Tibial artery (tissue), 4 donors: ENCODE results near the gene KDM4B.

Experiments used
- DNase-seq, 2 donors: peaks; one replicate each; pipeline ENCODE4 v3.0.0-alpha.2; 2019
- H3K27ac ChIP-seq, 2 donors: fragments of 200-600 bp; sonication (generic) in 1 of 2; 1 replicate in 1 of 2; 2 replicates in 1 of 2; pipeline ENCODE4 v1.5.1; 2018 to 2019; ENCODE audit warnings: mild to moderate bottlenecking in 1 of 2
- H3K27me3 ChIP-seq, 2 donors: fragments of 200-600 bp; sonication (generic) in 1 of 2; one replicate each; pipeline versions ENCODE4 v1.5.1 to v1.6.0; 2016 to 2019
- H3K36me3 ChIP-seq, 3 donors: fragments of 200-600 bp; sonication (generic) in 2 of 3; one replicate each; pipeline ENCODE4 v1.5.1; 2016 to 2019; ENCODE audit warnings: mild to moderate bottlenecking in 2 of 3
- H3K4me1 ChIP-seq, 4 donors: fragments of 200-600 bp; sonication (generic) in 2 of 4; 1 replicate in 3 of 4; 2 replicates in 1 of 4; pipeline ENCODE4 v1.5.1; 2016 to 2019
- H3K4me3 ChIP-seq, 2 donors: fragments of 200-600 bp; sonication (generic) in 1 of 2; 1 replicate in 1 of 2; 2 replicates in 1 of 2; pipeline ENCODE4 v1.5.1; 2018 to 2019; ENCODE audit warnings: mild to moderate bottlenecking in 2 of 2
- H3K9me3 ChIP-seq, 3 donors: fragments of 200-600 bp; sonication (generic) in 1 of 3; one replicate each; pipeline ENCODE4 v1.5.1; 2016 to 2019
- intact Hi-C: fragments of 100-400 bp; cut with DNase I; formaldehyde crosslinking; loops from one replicate; pipeline ENCODE4 v1.15.0; 2023; ENCODE audit warnings: low total_unique reads
- TF ChIP-seq, protein P1 (sequence below), 2 experiments: fragments of 200-600 bp in 1 of 2; fragments of 450-650 bp in 1 of 2; IDR thresholded peaks; one replicate each; pipeline ENCODE4 v1.5.1; 2017 to 2019; ENCODE audit warnings: antibody characterized with exemption in 2 of 2, mild to moderate bottlenecking in 1 of 2, moderate library complexity in 1 of 2

Gene KDM4B

DNA sequence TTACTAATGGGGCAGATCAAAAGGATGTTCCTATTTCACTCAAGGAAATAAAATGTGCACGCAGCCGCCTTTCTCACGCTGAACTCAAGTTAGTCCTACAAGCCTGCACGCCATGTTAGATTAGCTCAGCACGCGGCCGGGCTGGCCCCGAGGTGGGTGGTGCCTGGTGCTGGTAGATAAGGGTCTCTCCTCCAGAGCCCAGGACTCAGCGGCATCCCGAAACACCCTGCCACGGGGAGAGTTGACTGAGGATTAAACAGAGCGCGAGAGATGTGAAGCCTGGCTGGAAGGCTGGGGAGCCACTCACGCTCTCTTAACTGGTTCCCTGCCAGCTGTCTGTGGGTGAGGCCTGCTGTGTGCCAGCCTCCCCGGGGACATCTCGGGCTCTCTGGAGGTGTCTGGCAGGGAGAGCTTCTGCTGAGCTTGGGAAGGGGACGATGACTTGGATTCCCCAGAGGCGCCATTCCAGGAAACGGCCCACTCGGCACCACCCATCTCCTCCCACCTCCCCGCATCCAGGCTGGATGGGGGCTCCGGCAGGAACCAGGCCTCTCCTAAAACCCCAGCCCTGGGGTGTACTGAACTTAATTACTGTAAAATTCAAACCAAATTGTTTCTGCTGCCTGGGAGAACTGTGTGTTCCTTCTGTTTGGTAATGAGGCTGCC, 122.2 kb downstream of the KDM4B start:
- Histone ChIP-seq H3K27me3 (no peaks in the 10 kb centered on the region), H3K27ac (peak overlapping the region; percentile 64 to 74), H3K36me3 (peaks cover 7 to 41% (median 26%) of the 10 kb centered on the region in 3 donors), H3K9me3 (no peaks in the 10 kb centered on the region), H3K4me3 (peak overlapping the region in 1 of 2 donors; percentile 5), H3K4me1 (peaks cover 0 to 21% (median 19%) of the 10 kb centered on the region in 4 donors)
- intact Hi-C loops, result no loop called here
- TF ChIP-seq, protein P1, sequence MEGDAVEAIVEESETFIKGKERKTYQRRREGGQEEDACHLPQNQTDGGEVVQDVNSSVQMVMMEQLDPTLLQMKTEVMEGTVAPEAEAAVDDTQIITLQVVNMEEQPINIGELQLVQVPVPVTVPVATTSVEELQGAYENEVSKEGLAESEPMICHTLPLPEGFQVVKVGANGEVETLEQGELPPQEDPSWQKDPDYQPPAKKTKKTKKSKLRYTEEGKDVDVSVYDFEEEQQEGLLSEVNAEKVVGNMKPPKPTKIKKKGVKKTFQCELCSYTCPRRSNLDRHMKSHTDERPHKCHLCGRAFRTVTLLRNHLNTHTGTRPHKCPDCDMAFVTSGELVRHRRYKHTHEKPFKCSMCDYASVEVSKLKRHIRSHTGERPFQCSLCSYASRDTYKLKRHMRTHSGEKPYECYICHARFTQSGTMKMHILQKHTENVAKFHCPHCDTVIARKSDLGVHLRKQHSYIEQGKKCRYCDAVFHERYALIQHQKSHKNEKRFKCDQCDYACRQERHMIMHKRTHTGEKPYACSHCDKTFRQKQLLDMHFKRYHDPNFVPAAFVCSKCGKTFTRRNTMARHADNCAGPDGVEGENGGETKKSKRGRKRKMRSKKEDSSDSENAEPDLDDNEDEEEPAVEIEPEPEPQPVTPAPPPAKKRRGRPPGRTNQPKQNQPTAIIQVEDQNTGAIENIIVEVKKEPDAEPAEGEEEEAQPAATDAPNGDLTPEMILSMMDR (IDR thresholded peaks at IDR 0.05), result no peak
- DNase-seq, result peak; percentile 39 to 81

DNA sequence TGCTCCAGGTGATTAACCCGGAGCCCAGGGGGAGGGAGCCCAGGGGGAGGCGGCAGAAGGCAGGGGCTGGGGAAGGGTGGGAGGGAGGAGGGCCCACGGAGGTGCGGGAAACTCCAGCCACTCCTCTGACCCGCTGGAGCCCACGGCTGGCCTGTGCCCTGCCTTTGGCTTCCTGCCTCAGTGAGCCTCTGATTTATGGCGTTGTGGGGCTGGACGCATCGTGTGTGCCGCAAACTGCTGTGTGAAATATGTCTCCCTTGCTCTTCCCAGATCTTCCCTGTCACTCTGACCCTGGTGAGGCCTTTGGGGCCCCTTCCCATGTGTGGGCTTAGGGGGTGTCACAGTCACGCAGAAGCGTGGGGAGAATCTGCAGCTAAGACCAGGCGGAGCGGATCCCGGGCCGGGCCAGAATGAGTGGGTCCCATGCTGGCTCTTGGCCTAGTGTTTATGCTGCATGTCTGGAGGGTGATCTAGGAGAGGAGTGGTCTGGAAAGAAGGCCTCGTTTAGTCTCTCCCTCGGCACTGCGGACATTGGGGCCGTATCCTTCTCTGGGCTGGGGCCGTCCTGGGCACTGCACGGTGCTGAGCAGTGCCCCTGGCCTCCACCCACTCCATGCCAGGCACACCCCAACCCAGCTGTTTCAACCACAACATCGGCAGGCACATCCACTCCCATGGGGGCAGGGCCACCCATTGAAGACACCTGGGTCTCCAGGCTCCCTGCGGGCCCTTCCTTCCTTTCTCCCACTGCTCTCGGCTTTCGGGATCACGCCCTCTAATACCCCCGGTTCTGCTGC, 123.0 kb downstream of the KDM4B start:
- H3K9me3 ChIP-seq, result no peaks in the 10 kb centered on the region
- DNase-seq, result peak; percentile 39 to 79
- no peaks in the 10 kb centered on the region for H3K27me3 ChIP-seq
- H3K36me3 ChIP-seq, result peaks cover 6 to 41% (median 25%) of the 10 kb centered on the region in 3 donors
- intact Hi-C loops, result no loop called here
- peak overlapping the region in 1 of 2 donors; percentile 5 for H3K4me3 ChIP-seq
- H3K27ac ChIP-seq, result peak overlapping the region; percentile 64 to 74
- peaks cover 0 to 21% (median 19%) of the 10 kb centered on the region in 4 donors for H3K4me1 ChIP-seq
- TF ChIP-seq, protein P1 (IDR thresholded peaks at IDR 0.05), result no peak

DNA sequence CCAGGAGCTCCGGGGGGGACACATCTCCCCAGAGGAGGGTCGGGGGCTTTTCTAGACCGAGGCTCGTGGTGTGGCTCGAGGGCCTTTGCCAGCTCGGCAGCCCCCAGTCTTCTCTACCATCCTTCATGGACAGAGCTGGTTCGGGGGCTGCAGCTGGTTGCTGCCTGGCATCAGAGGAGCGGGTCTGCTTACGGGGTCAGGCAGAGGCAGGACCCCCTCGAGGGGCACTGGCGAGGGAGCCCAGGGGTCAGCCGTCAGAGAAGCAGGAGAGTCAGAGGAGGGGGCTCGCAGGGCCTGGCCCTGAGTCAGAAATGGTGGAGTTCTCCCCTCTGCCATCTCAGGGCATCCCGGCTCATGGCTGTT, 123.5 kb downstream of the KDM4B start:
- no peaks in the 10 kb centered on the region for H3K9me3 ChIP-seq
- intact Hi-C loops, result no loop called here
- H3K4me1 ChIP-seq, result peaks cover 0 to 21% (median 19%) of the 10 kb centered on the region in 4 donors
- peaks cover 10 to 41% (median 27%) of the 10 kb centered on the region in 3 donors for H3K36me3 ChIP-seq
- H3K4me3 ChIP-seq, result no peak overlapping the region
- peak overlapping the region; percentile 64 to 74 for H3K27ac ChIP-seq
- DNase-seq, result no peak
- TF ChIP-seq, protein P1 (IDR thresholded peaks at IDR 0.05), result no peak
- H3K27me3 ChIP-seq, result no peaks in the 10 kb centered on the region

DNA sequence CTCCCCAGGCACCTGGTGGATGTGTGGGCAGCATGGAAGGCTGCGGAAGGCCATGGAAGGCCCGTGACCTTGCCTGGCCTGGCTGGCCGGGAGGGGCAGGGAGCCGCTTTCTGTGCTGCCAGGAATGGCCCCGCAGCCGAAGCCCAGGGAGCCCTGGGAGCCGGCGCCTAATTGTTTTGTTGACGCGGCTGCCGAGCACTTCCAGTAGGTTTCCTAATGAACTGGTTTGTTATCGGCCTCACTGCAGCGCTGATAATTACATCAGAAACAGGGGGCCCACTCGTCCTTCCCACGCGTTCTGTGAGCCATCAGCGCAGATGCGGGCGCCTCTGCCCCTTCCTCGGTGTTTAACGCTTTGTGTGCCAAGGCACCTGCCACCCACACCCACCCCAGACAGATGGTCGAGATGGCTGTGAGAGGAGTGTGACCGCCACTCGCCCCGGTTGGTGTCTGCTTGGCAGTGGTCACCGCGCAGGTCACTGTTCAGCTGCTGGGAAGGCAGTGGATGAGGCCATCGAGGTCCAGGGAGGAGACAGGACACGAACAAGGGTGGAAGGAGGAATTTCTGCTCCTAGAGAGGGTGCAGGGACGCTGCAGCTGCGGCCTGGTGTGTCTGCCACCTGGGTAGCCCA, 124.5 kb downstream of the KDM4B start:
- TF ChIP-seq, protein P1 (IDR thresholded peaks at IDR 0.05), result no peak
- intact Hi-C loops, result no loop called here
- peaks cover 0 to 21% (median 19%) of the 10 kb centered on the region in 4 donors for H3K4me1 ChIP-seq
- no peak overlapping the region for H3K4me3 ChIP-seq
- no peak overlapping the region for H3K27ac ChIP-seq
- H3K9me3 ChIP-seq, result peaks cover 0 to 3% (median 3%) of the 10 kb centered on the region in 3 donors
- no peak for DNase-seq
- peaks cover 11 to 41% (median 24%) of the 10 kb centered on the region in 3 donors for H3K36me3 ChIP-seq
- H3K27me3 ChIP-seq, result no peaks in the 10 kb centered on the region

DNA sequence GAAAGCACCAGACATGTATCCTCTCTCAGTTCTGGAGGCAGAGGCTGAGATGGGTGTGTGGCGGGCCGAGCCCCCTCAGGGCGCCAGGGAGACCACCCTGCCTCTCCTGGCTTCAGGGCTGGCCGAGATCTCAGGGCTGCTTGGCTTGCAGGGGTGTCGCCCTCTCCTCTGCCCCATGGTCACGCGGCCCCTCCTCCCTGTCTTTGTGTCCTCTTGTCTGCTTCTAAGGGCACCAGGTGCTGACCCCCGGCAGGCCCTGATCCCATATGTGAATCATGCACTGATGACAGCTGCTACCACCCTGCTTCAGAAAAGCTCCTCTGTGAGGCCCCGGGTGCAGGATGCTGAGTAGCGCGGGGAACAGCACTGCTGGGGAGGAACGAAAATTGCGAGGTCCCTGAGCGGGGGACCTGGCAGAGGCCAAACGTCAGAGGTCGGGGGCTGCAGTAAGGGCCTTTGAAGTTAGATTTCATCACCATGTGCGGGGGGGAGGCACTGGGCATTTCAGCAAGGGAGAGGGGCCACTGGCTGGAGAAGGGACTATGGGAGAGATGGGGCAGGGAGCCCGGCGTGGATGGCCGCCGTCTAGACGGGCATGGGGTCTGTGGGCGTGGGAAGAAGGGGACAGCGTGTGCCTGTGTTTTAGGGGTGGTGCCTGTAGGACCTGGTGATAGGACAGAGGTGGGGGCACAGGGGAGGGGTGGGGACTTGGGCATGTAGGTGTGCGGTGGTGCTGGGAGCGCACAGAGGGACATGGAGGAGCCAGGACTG, 125.2 kb downstream of the KDM4B start:
- H3K27ac ChIP-seq, result no peak overlapping the region

More for the DNA sequence above, 125.2 kb downstream of the KDM4B start:
- Histone ChIP-seq H3K9me3 (peaks cover 0 to 10% (median 10%) of the 10 kb centered on the region in 3 donors), H3K4me1 (peaks cover 0 to 21% (median 19%) of the 10 kb centered on the region in 4 donors), H3K27me3 (no peaks in the 10 kb centered on the region), H3K36me3 (peaks cover 18 to 41% (median 26%) of the 10 kb centered on the region in 3 donors), H3K4me3 (no peak overlapping the region)
- intact Hi-C loops, result no loop called here
- no peak for DNase-seq
- TF ChIP-seq, protein P1 (IDR thresholded peaks at IDR 0.05), result no peak
